OCI-LY7 (cell line): ENCODE measurements around the gene RXRA.
"Not testable (repeated sequence)": the region's sequence is repeated elsewhere in the genome, so short reads cannot be mapped to it uniquely, and the experiment has no call there.

Experiments
- CTCF ChIP-seq: fragments of 200-600 bp; sonication (generic); conservative IDR thresholded peaks from 2 replicates; pipeline ENCODE4 v1.5.1; 2014; ENCODE audit warnings: mild to moderate bottlenecking, antibody characterized with exemption, low read length, moderate library complexity, mixed read lengths
- EZH2phosphoT487 ChIP-seq: fragments of 200-600 bp; sonication (generic); IDR thresholded peaks from 2 replicates; pipeline ENCODE4 v1.6.1; 2018; ENCODE audit warnings: low read depth, borderline replicate concordance, mild to moderate bottlenecking, mixed run types, antibody characterized with exemption, low read length, moderate library complexity, mixed read lengths

DNA sequence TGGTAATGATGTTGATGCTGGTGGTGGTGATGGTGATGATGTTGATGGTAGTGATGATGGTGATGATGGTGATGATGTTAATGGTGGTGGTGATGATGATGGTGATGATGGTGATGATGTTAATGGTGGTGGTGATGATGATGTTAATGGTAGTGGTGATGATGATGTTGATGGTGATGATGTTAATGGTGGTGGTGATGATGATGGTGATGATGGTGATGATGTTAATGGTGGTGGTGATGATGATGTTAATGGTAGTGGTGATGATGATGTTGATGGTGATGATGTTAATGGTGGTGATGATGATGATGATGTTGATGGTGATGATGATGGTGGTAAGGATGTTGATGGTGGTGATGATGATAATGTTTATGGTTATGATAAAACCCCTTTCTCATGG lies 20.2 kb upstream of the RXRA start:
- TF ChIP-seq CTCF, EZH2phosphoT487: not testable (repeated sequence)
